Tongue (tissue), 2 donors: ENCODE results near the gene OR56B4. TPM values are rescaled to one million over a fixed set of nuclear protein-coding genes. Genes with fewer than 3 reads are reported as not detected.
"Not testable (repeated sequence)": the region's sequence is repeated elsewhere in the genome, so short reads cannot be mapped to it uniquely, and the experiment has no call there.

ENCODE experiments used
- DNase-seq: peaks from one replicate; pipeline ENCODE4 v3.0.0-alpha.2; 2015
- total RNA-seq: library from RNA; depleted of rRNA; stranded (reverse); fragments of >200 nt; gene quantifications from one replicate; pipeline ENCODE4 v1.2.3, GENCODE V29; 2014

The OR56B4 gene
- total RNA-seq = not detected

GRCh38 chr11:6107384-6107783 is at the start of gene OR56B4:
TSS of gene OR56B4 (plus strand) at chr11:6107684. CDS start at chr11:6107779, 95 bp downstream.
- not testable (repeated sequence) for DNase-seq

- no peak for DNase-seq
Measured at GRCh38 chr11:6061475-6061874, 46.0 kb upstream of the OR56B4 start.

GRCh38 chr11:6062691-6063358 is 44.7 kb upstream of the OR56B4 start:
- DNase-seq = no peak

- no peak for DNase-seq
Measured at GRCh38 chr11:6067502-6067901, 40.0 kb upstream of the OR56B4 start.

GRCh38 chr11:6076443-6076842 is 31.0 kb upstream of the OR56B4 start:
- DNase-seq = not testable (repeated sequence)

- DNase-seq = no peak
Measured at GRCh38 chr11:6077723-6078122, 29.8 kb upstream of the OR56B4 start.

- DNase-seq = no peak
Measured at GRCh38 chr11:6079463-6079862, 28.0 kb upstream of the OR56B4 start.

GRCh38 chr11:6083129-6083528 is 24.4 kb upstream of the OR56B4 start:
- no peak for DNase-seq

- no peak for DNase-seq
Measured at GRCh38 chr11:6084587-6084986, 22.9 kb upstream of the OR56B4 start.

GRCh38 chr11:6094186-6094585 is 13.3 kb upstream of the OR56B4 start:
- no peak for DNase-seq

GRCh38 chr11:6095798-6096197 is 11.7 kb upstream of the OR56B4 start:
- DNase-seq = no peak

- DNase-seq = no peak
Measured at GRCh38 chr11:6096417-6096816, 11.1 kb upstream of the OR56B4 start.

GRCh38 chr11:6099577-6099976 is 7.9 kb upstream of the OR56B4 start:
- DNase-seq = no peak

- DNase-seq = no peak
Measured at GRCh38 chr11:6110011-6110410, 2.5 kb downstream of the OR56B4 start.

- DNase-seq = no peak
Measured at GRCh38 chr11:6111673-6112072, 4.2 kb downstream of the OR56B4 start.

- DNase-seq = no peak
Measured at GRCh38 chr11:6116638-6117037, 9.2 kb downstream of the OR56B4 start.

GRCh38 chr11:6124245-6124644 is 16.8 kb downstream of the OR56B4 start:
- DNase-seq = no peak

- no peak for DNase-seq
Measured at GRCh38 chr11:6127881-6128280, 20.4 kb downstream of the OR56B4 start.

- DNase-seq = no peak
Measured at GRCh38 chr11:6129011-6129410, 21.5 kb downstream of the OR56B4 start.

- no peak for DNase-seq
Measured at GRCh38 chr11:6129635-6130034, 22.2 kb downstream of the OR56B4 start.

- no peak for DNase-seq
Measured at GRCh38 chr11:6132431-6132830, 24.9 kb downstream of the OR56B4 start.

GRCh38 chr11:6135936-6136335 is 28.5 kb downstream of the OR56B4 start:
- DNase-seq = not testable (repeated sequence)

GRCh38 chr11:6142936-6143335 is 35.5 kb downstream of the OR56B4 start:
- no peak for DNase-seq

GRCh38 chr11:6143737-6144136 is 36.3 kb downstream of the OR56B4 start:
- not testable (repeated sequence) for DNase-seq

- DNase-seq = no peak
Measured at GRCh38 chr11:6151117-6151516, 43.6 kb downstream of the OR56B4 start.
